BE2C (cell line): ENCODE results near the gene PLAAT2.
"Not testable (repeated sequence)": the region's sequence is repeated elsewhere in the genome, so short reads cannot be mapped to it uniquely, and the experiment has no call there.

Source experiments
- DNase-seq: peaks from one replicate; pipeline ENCODE4 v3.0.0-alpha.2; 2020
- H3K27me3 ChIP-seq: fragments of 250-450 bp; sonication (Bioruptor Pico); 2 replicates; pipeline ENCODE4 v1.5.1; 2020; ENCODE audit warnings: mild to moderate bottlenecking
- H3K36me3 ChIP-seq: fragments of 250-450 bp; sonication (Bioruptor Pico); 2 replicates; pipeline ENCODE4 v1.5.1; 2020; ENCODE audit warnings: mild to moderate bottlenecking
- H3K4me1 ChIP-seq: fragments of 250-450 bp; sonication (Bioruptor Pico); 2 replicates; pipeline ENCODE4 v1.5.1; 2020
- H3K4me3 ChIP-seq: 2 replicates; pipeline ENCODE4 v1.5.1; 2011; ENCODE audit warnings: low read depth, low read length
- H3K9me3 ChIP-seq: fragments of 250-450 bp; sonication (Bioruptor Pico); 2 replicates; pipeline ENCODE4 v1.5.1; 2020
- TF ChIP-seq, protein P1 (sequence below): IDR thresholded peaks from 2 replicates; pipeline ENCODE4 v1.5.1; 2012; ENCODE audit warnings: mild to moderate bottlenecking, low read depth, low read length

PLAAT2 gene

DNA sequence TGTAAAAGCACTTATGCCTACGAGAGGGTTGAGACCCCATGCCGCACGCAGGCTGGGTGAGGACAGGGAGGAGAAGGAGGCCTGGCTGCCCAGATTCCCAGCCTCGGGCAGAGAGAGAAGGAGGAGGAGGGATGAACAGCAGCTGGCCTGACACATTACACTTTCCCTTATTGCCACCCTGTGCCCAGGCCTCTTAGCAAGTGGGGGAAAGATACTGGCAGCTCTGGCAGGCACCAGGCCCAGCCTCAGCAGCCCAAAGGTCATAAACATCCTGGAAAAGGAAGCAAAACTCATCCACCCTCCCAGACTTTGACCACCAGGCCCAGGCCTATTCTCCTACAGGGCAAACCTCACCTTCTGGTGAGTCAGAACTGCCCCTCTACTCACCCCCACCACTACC is 46.4 kb upstream of the PLAAT2 start:
- TF ChIP-seq, protein P1, sequence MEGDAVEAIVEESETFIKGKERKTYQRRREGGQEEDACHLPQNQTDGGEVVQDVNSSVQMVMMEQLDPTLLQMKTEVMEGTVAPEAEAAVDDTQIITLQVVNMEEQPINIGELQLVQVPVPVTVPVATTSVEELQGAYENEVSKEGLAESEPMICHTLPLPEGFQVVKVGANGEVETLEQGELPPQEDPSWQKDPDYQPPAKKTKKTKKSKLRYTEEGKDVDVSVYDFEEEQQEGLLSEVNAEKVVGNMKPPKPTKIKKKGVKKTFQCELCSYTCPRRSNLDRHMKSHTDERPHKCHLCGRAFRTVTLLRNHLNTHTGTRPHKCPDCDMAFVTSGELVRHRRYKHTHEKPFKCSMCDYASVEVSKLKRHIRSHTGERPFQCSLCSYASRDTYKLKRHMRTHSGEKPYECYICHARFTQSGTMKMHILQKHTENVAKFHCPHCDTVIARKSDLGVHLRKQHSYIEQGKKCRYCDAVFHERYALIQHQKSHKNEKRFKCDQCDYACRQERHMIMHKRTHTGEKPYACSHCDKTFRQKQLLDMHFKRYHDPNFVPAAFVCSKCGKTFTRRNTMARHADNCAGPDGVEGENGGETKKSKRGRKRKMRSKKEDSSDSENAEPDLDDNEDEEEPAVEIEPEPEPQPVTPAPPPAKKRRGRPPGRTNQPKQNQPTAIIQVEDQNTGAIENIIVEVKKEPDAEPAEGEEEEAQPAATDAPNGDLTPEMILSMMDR, result no peak
- no peaks in the 10 kb centered on the region for H3K36me3 ChIP-seq
- H3K4me3 ChIP-seq, result no peak overlapping the region
- no peaks in the 10 kb centered on the region for H3K9me3 ChIP-seq
- H3K4me1 ChIP-seq, result no peaks in the 10 kb centered on the region
- no peak for DNase-seq
- no peaks in the 10 kb centered on the region for H3K27me3 ChIP-seq

DNA sequence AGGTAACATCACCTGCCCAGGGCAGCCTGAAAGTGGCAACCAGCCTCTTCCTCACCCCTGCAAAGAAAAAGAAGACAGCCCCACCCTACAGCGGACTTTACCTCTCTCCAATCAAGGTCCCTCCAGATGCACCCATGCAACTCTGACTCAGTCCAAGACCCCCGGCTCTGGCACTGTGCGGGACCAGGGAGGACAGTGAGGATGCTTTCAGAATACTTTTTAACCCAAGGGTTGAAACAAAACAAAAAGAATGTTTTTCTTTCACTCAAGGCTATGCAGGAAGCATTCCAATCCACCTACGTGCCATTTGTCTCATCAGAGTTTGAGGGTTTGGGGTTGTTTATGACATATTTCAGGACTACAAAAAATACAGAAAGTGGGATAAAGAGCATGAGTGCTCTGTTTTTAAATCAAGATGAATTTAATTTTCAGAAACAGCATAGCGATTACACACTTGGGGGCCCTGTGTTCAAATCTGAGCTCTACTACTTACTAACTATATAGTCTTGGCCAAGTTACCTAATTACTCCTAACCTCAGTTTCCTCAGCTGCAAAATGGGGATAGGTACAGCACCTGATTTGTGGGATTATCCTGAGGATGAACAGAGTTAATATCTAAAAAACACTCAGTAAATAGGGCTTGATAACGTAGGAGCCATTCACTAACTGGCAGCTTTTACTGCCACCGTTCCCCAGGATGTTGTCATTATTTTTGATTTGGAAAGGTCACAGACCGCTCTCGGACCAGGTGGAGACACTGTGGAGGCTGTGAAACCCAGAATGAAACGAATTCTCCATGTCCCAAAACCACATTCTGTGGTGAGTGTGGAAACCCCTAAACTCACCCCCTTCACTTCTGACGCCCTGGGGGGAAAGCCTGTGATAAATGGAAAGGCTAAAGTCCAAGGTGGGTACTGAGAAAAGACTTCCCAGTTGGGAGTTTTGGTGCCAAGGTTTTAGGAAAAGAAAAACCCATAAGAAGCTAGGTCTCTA is 45.5 kb upstream of the PLAAT2 start:
- H3K9me3 ChIP-seq, result no peaks in the 10 kb centered on the region
- no peaks in the 10 kb centered on the region for H3K27me3 ChIP-seq
- TF ChIP-seq, protein P1, result no peak
- H3K4me3 ChIP-seq, result no peak overlapping the region
- no peak for DNase-seq
- no peaks in the 10 kb centered on the region for H3K36me3 ChIP-seq
- no peaks in the 10 kb centered on the region for H3K4me1 ChIP-seq

DNA sequence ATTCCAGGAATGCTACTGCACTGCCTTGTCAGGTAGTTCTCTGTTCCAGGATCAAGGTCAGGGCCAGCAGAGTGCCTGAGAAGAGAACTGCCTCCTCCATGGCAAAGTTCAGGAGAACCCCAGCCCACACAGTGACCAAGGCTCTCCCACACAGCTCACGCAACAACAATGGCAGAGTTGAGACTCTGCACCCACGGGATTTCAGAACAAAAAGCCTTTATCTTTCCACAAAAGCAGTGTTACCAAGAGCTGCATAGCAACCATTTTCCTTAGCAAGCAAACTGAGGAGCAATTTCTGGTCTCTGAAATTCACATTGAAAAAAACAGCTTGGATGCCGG is 40.0 kb upstream of the PLAAT2 start:
- TF ChIP-seq, protein P1, result no peak
- Histone ChIP-seq H3K4me1 (no peaks in the 10 kb centered on the region), H3K27me3 (no peaks in the 10 kb centered on the region), H3K4me3 (no peak overlapping the region), H3K36me3 (no peaks in the 10 kb centered on the region), H3K9me3 (no peaks in the 10 kb centered on the region)
- DNase-seq, result no peak

DNA sequence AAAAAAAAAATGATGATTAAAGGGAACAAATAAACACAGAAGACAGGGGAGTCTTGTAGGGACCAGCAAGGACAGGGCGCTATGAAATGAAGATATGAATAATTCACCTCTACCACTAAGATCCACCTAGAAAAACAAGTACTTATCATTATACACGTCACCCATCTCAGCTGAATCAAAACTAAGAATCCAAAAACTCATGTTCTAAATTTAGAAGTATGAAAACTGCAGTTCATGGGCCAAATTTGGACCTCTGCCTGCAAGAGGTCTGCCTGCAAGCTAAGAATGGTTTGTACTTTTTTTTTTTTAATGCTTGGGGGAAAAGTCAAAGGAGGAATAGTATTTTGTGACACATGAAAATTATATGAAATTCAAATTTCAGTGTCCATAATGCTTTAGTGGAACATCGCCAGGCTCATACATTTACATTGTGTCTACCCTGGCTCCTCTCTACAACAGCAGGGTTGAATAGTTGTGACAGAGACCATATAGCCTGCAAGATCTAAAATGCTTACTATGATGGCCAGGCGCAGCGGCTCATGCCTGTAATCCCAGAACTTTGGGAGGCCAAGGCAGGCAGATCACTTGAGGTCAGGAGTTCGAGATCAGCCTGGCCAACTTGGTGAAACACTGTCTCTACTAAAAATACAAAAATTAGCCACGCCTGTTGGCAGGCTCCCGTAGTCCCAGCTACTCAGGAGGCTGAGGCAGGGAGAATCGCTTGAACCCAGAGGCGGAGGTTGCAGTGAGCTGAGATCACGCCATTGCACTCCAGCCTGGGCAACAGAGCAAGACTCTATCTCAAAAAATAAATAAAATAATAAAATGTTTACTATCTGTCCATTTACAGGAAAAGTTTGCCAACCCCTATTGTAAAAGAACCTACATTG is 39.4 kb upstream of the PLAAT2 start:
- H3K27me3 ChIP-seq, DNase-seq, H3K4me1 ChIP-seq, H3K36me3 ChIP-seq, H3K4me3 ChIP-seq, H3K9me3 ChIP-seq: not testable (repeated sequence)

DNA sequence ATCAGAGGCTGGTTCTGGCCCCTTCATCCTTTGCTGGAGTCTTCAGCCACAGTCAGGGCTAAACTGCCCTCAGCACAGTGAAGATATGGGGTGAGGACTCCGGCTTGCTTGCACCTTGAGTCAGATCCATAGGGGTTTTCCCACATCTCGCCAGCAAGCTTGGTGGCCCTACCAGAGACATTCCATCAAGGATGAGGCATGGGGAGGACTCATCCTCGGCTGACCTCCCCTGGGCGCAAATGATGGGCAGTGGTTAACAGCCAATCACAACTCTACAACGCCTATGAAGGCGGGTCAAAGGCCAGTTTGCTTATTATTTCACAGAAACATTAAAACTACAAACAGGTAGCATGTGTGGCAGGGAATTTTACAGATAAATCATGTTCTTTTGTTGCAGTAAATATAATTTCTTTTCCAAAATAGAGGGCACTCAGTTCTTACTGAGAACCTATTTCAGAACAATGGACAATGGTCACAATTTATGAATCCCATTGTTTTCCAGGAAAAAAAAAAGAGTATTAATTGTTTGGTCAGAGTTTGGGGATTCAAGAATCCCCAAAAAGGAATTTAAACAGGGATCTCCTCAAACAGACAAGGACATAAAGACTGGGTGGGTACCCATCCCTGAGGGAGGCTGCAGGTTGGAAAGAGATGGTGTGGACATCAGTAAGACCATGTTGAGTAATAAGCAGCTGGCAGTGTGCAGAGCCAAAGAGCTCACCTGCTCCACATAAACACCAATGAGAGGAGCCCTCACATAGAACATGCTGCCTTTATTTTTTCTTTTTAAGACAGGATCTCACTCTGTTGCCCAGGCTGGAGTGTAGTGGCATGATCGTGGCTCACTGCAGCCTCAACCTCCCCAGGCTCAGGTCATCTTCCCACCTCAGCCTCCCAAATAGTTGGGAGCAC is 36.3 kb upstream of the PLAAT2 start:
- Histone ChIP-seq H3K36me3 (no peaks in the 10 kb centered on the region), H3K27me3 (no peaks in the 10 kb centered on the region), H3K9me3 (no peaks in the 10 kb centered on the region), H3K4me3 (no peak overlapping the region), H3K4me1 (no peaks in the 10 kb centered on the region)
- no peak for DNase-seq
- TF ChIP-seq, protein P1, result no peak

DNA sequence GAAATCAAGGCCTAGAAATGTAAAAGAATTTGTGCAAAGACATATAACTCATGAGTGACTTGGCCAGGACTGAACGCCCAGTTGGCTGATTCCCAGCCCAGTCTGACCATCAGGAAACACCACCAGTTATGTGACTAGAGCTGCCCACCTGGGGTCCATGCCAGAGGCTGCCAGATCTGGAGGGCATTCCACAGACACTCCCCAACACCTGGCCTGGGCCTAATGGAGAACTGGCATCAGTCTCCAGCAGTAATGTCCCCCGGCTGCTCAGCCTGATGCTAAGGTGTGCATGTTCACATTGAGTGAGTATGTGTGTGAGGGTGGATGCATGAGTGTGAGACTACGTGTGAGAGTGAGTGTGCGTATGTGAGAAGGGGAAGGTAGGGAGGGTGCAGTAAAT is 35.4 kb upstream of the PLAAT2 start:
- TF ChIP-seq, protein P1, result no peak
- no peak for DNase-seq
- H3K4me1 ChIP-seq, result no peaks in the 10 kb centered on the region
- H3K27me3 ChIP-seq, result no peaks in the 10 kb centered on the region
- H3K9me3 ChIP-seq, result no peaks in the 10 kb centered on the region
- H3K4me3 ChIP-seq, result no peak overlapping the region
- H3K36me3 ChIP-seq, result no peaks in the 10 kb centered on the region
